Thymus (tissue), 11 donors: ENCODE results near the gene GLI3. TPM values are rescaled to one million over a fixed set of nuclear protein-coding genes. Genes with fewer than 3 reads are reported as not detected.

Experiments
- DNase-seq, 9 donors: peaks; one replicate each; pipeline ENCODE4 v3.0.0-alpha.2; 2013; ENCODE audit warnings: low spot score in 9 of 9, low read depth in 6 of 9, missing footprints in 1 of 9
- H3K27ac ChIP-seq, 2 donors: one replicate each; pipeline ENCODE4 v1.5.1; 2013; ENCODE audit warnings: control low read depth in 1 of 2, low read depth in 1 of 2, low read length in 1 of 2, mild to moderate bottlenecking in 1 of 2, moderate library complexity in 1 of 2
- H3K27me3 ChIP-seq, 2 donors: one replicate each; pipeline ENCODE4 v1.5.1; 2013; ENCODE audit warnings: low read length in 1 of 2; ENCODE audit not compliant: control insufficient read depth in 2 of 2, insufficient read depth in 1 of 2
- H3K36me3 ChIP-seq, 2 donors: one replicate each; pipeline ENCODE4 v1.5.1; 2013; ENCODE audit warnings: low read length in 1 of 2, mild to moderate bottlenecking in 1 of 2, moderate library complexity in 1 of 2; ENCODE audit not compliant: control insufficient read depth in 2 of 2, insufficient read depth in 2 of 2
- H3K4me1 ChIP-seq, 2 donors: one replicate each; pipeline ENCODE4 v1.5.1; 2013; ENCODE audit warnings: low read length in 2 of 2; ENCODE audit not compliant: control insufficient read depth in 2 of 2, insufficient read depth in 2 of 2
- H3K4me3 ChIP-seq, 2 donors: one replicate each; pipeline ENCODE4 v1.5.1; 2013; ENCODE audit warnings: low read length in 2 of 2, control low read depth in 1 of 2, mild to moderate bottlenecking in 1 of 2
- H3K9me3 ChIP-seq, 2 donors: one replicate each; pipeline ENCODE4 v1.5.1; 2013; ENCODE audit warnings: low read length in 1 of 2, mild to moderate bottlenecking in 1 of 2; ENCODE audit not compliant: control insufficient read depth in 2 of 2, insufficient read depth in 1 of 2
- WGBS: extraction: QIAGEN DNeasy Blood & Tissue Kit; methylation state at CpG from one replicate; pipeline ENCODE4 v1.1.7; 2013; 5-methylcytosine and 5-hydroxymethylcytosine counted together
- polyA plus RNA-seq: library from polyadenylated mRNA; stranded (reverse); fragments of 200-250 nt; gene quantifications from one replicate; pipeline ENCODE4 v1.2.3, GENCODE V29; 2013
- total RNA-seq: library from RNA; stranded (reverse); fragments of 120-200 nt; gene quantifications from one replicate; pipeline ENCODE4 v1.2.4, GENCODE V29; 2013
- donor health status: healthy.

GLI3 gene
- total and polyA plus RNA-seq, 2 donors, result 3.1 to 3.2 TPM

DNA sequence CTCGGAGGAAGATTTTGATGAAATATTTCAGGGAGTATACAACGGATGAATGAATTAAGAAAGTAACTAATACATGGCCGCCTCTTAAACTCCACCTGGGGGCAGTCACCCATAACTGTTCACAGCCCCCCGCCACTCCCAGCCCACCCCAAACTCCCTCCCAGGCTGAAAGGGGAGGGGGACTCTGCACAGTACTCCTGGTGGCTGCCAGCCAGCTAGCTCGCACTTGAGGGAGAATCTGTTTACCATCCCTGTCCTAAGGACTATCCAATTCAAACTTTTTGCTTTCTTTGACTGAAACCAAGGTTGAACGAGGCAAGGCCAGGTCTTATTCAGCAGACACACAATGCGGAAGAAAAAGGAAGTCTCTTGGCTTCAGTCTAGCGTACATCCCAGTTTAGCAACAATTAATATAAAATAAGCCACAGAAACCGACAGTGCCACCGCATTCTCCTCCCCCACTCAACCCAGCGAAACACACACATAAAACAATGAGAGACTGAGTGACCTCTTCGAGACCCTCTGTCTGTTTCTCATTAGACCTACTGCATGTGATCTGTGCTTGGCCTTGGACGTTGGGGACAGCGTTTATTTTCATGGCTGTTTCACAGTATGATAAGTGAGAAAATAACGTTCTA, 219.5 kb downstream of the GLI3 start:
- WGBS, result 46% methylated on average over 15 of the region's 15 CpGs
- H3K27ac ChIP-seq, result no peak overlapping the region
- no peak for DNase-seq

DNA sequence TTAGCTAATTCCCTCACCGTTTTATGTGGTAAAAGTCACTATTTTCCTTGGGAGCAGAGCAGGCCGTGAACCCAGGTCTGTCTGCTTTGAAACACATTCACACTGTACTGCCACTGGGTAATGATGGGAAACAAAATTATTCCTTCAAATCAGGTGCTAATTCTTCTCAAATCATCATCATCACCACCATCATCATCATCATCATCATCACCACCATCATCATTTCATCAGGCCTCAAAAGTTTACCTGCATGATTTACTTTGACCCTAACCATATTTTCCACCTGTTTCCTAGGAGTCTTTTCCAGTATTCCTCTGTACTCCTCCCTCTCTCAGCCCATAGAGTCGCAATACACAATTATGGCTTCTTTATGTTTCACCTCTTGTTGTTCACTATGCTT, 220.5 kb downstream of the GLI3 start:
- no peaks in the 10 kb centered on the region for H3K9me3 ChIP-seq
- DNase-seq, result no peak
- H3K4me1 ChIP-seq, result no peaks in the 10 kb centered on the region
- no peaks in the 10 kb centered on the region for H3K36me3 ChIP-seq
- no peak overlapping the region for H3K4me3 ChIP-seq
- H3K27ac ChIP-seq, result no peak overlapping the region
- H3K27me3 ChIP-seq, result no peaks in the 10 kb centered on the region
- WGBS, result 98% methylated on average over 3 of the region's 3 CpGs

More for the DNA sequence above, 219.5 kb downstream of the GLI3 start:
- no peaks in the 10 kb centered on the region for H3K9me3 ChIP-seq
- H3K4me3 ChIP-seq, result no peak overlapping the region
- no peaks in the 10 kb centered on the region for H3K4me1 ChIP-seq
- H3K36me3 ChIP-seq, result no peaks in the 10 kb centered on the region
- H3K27me3 ChIP-seq, result no peaks in the 10 kb centered on the region

GRCh38 chr7:42014625-42015618, 222.1 kb downstream of the GLI3 start:
- Histone ChIP-seq H3K27ac (no peak overlapping the region), H3K9me3 (no peaks in the 10 kb centered on the region), H3K36me3 (no peaks in the 10 kb centered on the region), H3K27me3 (no peaks in the 10 kb centered on the region), H3K4me1 (no peaks in the 10 kb centered on the region), H3K4me3 (no peak overlapping the region)
- DNase-seq, result peak in 2 of 9 donors; percentile 19 to 32
- WGBS, result 67% methylated on average over 9 of the region's 9 CpGs

- WGBS, result 89% methylated on average over 5 of the region's 5 CpGs
- Histone ChIP-seq H3K4me3 (no peak overlapping the region), H3K9me3 (no peaks in the 10 kb centered on the region), H3K27ac (no peak overlapping the region), H3K36me3 (no peaks in the 10 kb centered on the region), H3K4me1 (no peaks in the 10 kb centered on the region), H3K27me3 (no peaks in the 10 kb centered on the region)
- no peak for DNase-seq
These were observed 224.1 kb downstream of the GLI3 start for GRCh38 chr7:42012786-42013360.

GRCh38 chr7:42012313-42012712, 224.7 kb downstream of the GLI3 start:
- no peak overlapping the region for H3K27ac ChIP-seq
- no peaks in the 10 kb centered on the region for H3K36me3 ChIP-seq
- H3K9me3 ChIP-seq, result no peaks in the 10 kb centered on the region
- no peaks in the 10 kb centered on the region for H3K4me1 ChIP-seq
- no peak overlapping the region for H3K4me3 ChIP-seq
- no peak for DNase-seq
- WGBS, result 96% methylated on average over 3 of the region's 3 CpGs
- no peaks in the 10 kb centered on the region for H3K27me3 ChIP-seq

GRCh38 chr7:42011846-42012245, 225.2 kb downstream of the GLI3 start:
- Histone ChIP-seq H3K4me3 (no peak overlapping the region), H3K27me3 (no peaks in the 10 kb centered on the region), H3K36me3 (no peaks in the 10 kb centered on the region), H3K27ac (no peak overlapping the region), H3K4me1 (no peaks in the 10 kb centered on the region), H3K9me3 (no peaks in the 10 kb centered on the region)
- 68% methylated on average over 10 of the region's 10 CpGs for WGBS
- no peak for DNase-seq

DNA sequence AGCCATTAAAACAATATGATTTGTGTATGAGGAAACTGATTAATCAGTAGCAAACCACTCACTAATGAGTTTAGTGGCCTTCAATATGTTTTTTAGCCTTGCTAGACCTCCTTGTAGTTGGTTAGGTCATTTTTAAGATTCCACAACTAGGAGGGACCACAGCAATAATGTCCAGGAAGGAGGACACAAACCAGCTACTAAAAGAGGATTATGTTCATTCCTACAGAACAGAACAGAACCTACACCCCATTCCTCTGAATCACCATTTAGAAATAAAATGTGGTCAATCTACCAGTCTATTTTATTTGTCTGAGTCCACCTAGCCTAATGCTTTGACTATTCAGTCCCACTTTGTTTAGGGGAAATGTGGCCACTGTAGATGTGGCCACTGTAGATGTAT, 226.3 kb downstream of the GLI3 start:
- Histone ChIP-seq H3K36me3 (no peaks in the 10 kb centered on the region), H3K27ac (no peak overlapping the region), H3K4me3 (no peak overlapping the region), H3K4me1 (no peaks in the 10 kb centered on the region), H3K27me3 (no peaks in the 10 kb centered on the region), H3K9me3 (no peaks in the 10 kb centered on the region)
- DNase-seq, result no peak

DNA sequence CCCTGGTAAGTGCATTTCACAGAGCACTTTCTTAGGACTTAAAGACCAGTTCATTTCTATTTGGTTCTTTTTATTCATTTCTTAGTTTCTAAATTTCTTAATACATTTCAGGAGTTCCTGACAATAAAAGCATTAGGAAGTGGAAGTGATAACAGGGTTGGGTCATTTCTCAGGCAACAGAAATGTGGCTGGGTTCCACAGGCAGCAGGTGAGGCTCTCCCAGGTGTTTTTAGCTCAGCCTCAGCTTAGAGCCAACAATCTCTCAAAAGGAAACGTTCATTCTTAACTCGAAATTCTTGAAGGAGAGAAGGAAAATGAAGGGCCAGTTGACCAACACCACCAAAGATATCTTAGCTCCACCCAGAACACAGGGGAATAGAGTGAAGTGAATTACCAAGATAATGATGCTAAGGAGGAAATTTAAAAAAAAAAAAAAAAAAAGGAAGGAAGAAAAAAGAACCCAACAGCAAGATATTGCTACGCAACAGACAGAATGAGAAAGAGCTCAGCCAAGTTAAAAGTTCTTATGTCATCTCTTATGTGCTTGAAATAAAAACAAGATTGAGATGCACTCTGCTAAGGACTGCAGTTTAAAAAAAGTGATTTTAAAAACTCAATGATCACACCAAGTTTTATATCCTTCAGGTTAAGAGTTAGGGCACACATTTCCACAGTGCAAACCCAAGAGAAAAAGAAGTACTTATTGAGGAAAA, 230.1 kb downstream of the GLI3 start:
- Histone ChIP-seq H3K9me3 (no peaks in the 10 kb centered on the region), H3K4me3 (no peak overlapping the region), H3K27me3 (no peaks in the 10 kb centered on the region), H3K4me1 (no peaks in the 10 kb centered on the region), H3K36me3 (no peaks in the 10 kb centered on the region), H3K27ac (no peak overlapping the region)
- WGBS, result 76% methylated on average over 3 of the region's 3 CpGs
- no peak for DNase-seq
